GM19395 (cell line): ENCODE results near the gene ZNF608.

Source experiments
- ATAC-seq: cut with Tn5 transposase; IDR thresholded peaks from one replicate; pipeline ENCODE4 v1.9.1; 2021; ENCODE audit warnings: mild to moderate bottlenecking, moderate library complexity; ENCODE audit not compliant: unreplicated experiment

Gene ZNF608

DNA sequence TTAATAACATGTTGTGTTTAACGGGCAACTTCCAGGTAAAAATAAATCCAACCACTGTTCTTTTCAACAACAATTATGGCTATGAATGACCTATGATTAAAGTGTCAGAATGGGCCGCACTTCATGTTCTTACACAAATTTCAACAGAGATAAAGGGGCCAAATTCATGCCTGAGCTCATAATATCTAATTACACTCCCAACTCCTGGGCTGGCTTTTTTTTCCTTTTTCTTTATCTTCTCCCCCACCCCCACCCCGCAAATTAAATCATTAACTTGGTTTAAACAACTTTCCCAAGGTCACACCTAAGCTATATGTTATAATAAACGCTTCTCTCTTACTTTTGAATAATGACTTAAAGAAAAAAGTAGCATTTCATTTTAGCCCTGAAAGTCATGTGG is 25.8 kb downstream of the ZNF608 start:
- ATAC-seq = no peak

DNA sequence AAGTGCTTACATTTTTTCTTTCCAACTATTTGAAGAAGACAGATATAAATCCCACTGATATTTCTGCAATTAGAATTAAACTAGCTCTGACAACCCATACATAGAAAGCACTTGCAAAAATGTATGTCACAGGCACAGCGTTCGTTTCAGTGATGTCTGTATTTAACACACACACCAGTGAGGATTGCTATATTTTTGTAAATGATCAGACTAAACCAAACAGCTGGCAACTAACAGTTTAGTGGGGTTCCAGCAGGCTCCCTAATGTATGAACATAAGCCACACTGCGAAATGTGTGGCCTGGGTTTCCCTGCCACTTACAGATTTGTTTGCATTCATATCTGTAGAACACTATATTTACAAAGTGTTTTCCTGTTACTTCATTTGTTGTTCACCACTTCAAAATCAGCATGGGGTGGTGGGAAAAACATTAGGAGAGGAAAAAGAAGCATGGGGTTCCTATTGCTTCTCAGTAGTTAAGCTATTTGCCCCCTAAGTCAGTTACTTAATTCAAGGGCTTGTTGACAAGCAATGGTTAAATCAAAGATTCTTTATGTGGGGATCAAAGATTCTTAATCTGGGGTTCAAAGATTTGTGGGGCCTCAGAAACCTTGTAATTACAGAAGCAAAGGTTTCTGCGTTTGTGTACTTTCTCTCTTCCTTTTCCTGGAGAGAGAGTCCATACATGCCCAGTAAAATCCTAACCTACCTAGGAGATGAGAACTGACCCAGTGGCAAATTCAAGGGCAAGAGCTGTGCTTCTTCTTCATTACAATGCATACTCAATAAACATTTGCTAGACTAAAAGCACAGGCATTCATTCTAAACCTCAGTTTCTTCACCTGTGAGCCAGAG is 27.1 kb downstream of the ZNF608 start:
- no peak for ATAC-seq

DNA sequence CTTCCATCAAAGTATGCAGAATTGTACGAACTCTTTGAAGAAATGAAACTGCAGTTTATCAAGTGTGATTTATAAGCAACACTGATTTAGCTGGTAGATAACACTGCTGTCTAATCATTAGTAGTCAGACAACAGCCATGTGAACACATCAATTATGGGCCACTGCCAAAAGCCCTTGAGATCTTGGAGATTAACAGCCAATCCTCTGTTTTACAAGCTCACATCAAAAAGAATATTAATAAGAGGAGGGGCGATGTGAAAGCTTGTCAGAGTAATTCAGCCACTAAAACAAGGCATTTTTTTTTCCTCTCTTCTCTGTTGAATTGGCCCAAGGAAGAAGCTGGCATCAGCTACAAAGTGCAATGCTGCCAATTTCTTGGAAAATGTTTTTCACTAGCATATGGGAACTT is 28.1 kb downstream of the ZNF608 start:
- ATAC-seq = no peak

DNA sequence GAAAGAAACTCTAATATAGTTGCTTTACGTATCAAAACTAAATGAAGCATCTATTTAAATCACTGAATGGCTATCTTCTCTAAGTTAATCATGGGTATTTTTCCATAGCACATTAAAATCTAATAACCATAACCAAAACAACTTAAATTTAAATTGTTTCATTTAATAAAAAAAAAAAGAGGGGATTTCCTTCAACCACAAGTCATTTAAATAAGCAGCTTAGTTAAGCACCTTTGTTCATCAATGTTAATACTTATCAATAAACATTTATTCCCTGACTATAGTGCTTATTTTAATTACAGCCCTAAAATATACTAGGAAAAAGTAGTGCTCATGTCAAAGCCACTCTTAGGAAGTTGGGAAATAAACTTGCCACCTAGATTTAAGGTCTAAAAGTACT is 30.3 kb downstream of the ZNF608 start:
- no peak for ATAC-seq

DNA sequence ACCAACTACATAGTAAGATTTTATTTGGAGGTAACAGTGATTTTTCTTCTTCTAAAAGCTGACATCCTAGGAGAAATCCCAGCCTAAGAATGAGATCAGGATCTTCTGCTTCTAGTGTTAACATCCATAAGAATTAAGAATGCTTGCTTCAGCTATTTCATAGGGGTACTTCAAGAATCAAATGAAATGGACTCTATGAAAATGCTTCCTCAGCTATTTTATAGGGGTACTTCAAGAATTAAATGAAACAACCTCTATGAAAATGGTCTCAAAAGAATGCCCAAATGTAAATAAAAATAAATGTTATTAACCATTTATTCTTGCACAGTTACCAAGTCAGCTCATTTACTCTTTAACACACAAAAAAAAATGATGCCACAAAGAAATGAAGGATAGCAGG is 31.5 kb downstream of the ZNF608 start:
- no peak for ATAC-seq

DNA sequence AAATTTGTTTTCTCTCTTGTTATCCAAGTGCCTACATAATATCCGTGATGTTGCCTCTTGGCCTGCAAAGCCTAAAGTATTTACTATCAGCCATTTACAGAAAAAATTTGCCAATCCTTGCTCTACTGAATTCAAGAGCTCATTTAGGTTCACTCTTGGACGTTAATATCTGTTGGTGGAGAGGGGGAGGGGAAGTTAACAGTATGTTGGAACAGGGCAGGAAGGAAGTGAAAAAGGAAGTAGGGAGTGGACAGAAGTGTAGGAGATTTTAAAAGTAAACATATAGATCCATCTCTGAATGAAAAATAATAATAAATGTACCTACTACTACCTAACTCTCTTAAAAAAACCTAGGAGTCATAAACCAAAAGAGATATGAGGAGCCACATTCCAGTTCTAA is 32.8 kb downstream of the ZNF608 start:
- no peak for ATAC-seq

DNA sequence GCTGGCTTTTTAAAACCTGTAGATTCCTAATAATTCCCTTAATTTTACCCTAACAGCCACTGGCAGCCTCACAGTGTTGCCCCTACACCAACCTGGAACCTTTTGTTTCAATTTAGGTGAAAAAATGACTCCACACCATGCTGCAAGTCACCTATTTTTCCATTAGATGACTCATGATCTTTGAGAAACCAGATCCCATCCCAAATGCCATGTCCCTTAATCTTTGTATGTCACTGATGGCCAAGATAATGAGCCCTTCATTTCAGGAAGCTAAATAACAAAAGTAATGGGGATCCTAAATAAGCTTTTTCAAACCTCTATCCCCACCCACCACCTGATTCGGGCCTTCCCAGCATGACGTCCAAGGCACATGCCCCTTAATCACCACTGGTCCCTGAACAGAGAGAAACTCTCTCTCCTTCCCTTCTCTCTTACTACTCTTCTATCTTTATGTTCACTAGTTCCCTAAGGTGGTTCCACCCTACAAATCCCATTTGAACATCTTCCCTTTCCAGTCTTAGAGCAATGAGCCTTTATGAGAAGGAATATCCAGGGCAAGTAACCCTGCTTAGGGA is 33.6 kb downstream of the ZNF608 start:
- no peak for ATAC-seq

DNA sequence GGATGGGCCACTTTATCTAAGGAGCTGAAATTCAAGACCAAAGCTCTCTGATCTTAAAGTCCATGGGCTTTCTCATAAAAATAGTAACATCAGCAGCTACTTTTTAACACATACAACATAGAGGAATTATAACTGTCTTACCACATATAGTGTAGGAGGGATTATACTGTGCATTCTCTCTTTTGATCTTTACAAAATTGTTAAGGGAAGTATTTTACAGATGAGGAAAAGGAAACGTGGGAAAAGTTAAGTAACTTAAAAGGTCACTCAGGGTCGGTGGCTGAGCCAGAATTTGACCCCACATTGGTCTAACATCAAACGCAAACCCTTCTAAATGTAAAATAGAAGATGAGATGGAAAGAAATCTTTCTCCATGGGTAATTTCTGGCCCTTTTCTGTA is 38.4 kb downstream of the ZNF608 start:
- ATAC-seq = no peak

DNA sequence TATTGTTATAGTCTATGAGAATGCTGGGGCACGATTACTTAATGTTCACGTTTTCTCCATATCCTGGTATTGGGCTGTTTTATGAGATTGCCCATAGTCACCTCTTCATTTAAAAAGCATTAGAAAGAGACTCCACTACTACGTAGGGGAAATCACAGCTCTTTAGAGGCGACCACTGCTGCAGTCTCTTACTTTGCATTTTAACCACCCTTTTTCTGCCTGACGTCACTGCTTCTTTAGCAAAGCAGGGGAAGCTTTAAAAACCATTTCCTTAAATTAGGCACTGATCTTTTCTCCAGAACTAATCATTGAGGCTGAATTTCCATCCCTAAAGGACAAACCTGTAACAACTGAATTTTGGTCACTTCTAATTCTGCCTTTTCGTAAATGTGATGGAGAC is 38.9 kb downstream of the ZNF608 start:
- no peak for ATAC-seq

DNA sequence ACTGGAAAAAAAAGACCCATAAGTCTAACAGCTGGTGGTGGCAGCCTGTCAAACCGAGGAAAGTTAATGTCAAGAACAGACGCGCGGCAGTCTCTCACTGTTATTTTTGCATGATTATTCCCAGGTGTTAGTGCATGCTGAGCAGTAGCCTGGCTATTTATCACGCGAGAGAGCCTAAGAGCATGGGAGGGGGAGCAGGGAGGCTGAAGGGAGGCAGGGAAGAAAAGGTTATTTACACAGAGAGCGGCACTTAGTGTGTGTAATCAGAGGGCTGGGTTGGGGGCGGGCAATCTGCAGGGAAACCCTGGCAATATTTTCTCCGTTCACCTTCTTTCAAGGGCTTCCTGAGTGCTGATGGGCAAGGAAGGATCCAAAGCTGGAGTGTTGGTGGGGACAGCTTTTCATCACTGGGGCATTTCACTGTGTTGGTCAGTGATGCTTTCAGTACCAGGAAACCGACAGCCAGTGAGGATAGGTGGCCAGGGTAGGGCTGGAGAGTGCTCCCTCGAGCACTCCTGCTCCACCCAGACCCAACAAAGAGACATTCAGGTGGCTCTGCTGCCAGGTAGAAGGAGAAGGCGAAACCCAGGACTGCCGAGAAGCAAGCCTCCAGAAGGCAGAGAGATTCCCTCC is 39.6 kb downstream of the ZNF608 start:
- no peak for ATAC-seq

DNA sequence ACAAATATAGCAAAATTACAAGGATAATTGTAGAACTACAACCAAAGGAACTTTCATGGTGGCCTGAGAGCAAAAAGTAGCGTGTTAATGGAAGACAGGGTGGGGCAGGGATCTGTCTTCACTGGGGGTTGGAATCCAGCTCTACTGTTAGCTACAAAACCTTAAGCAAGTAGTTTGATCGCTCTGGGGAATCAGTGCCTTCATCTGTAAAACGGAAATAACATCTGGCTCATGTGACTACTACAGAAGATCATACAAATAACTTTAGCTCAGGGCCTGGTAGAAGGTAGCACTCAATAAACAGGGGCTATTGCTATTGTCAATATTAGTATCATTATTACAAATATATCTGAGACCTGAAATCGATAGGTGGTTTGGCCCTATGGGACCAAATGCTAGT is 40.4 kb downstream of the ZNF608 start:
- ATAC-seq = no peak

DNA sequence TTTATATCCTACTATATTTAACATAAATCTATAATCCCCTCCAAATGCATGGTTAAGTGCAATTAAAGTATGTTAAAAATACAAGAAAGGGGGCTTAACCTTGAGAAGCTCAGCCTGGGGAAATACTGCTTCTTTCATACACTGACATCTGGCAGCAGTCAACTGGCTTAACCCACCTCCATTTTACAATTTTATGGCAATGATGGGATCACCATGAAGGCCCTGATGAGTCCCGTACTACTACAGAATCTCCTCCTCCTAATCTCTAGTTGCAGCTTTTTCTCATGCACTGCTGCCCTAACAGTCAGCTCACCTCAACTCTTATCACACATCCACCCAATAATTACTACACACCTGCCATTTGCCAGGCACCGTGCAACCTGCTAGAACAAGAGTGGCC is 40.9 kb downstream of the ZNF608 start:
- no peak for ATAC-seq

DNA sequence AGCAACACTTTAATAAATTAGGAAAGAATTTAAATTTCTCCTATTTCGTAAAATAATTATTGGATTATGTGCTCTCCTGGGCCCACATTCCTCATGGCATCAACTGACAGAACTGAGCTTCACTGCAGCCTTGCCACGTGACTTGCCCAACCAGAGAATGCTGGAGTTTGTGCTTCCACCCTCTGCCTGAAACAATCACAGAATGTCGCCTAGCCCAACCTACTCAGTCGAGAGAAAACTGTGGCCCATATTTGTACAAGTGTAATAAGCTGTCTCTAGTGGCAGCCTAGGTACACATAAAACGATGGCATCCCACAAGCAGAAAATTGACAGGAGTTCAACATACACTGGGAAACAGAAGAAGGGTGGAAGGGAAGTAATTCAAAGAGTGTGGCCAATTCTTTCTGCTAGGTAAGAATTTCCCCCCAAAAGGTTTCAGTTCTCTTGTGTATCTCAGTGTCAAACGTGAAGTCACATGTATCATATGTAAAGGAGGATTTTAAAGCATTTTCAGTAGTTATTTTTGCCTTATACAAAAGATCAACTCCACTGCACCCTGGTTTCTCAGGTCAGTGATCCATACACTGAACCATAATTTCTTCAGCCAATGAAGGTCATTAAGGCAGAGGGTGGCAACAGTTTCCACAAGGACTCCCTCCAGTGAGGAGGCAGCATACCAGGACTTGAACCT is 41.7 kb downstream of the ZNF608 start:
- peak; percentile 73 for ATAC-seq

DNA sequence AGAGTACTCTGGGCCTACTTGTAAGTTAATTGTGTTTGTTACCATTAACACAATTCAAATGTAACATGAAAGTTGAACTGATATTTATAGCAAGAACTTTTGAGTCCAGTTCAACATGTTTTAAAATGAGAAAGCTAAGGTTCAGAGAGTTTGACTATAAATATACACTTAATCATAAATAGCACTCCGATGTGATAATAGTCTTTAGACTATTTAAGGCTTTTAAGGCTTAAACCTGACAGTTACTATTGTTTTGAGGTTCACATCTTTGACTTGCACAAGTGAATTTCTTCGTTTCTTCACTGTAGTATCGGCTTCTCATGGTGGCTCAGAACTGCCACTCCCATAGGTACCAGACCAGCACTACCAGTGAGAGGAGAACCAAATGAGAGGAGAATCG is 42.4 kb downstream of the ZNF608 start:
- no peak for ATAC-seq

DNA sequence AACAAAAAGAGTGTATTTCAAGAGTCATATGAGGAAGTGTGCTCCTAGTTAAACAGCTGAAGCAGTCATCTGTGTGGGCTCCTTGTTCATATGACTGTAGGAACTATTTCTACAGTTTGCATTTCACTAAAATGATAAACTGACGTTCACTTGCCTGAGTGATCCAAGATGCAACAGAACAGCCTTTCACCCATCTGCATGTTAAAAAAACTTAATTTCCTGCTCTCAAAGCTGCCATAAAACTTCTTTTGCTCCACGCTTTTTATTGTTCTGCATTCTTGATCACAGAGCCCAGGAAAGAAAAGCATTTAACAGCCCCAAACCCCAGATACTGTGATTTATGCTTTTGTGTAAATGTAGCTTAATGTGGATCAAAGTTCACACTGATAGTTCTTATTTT is 43.9 kb downstream of the ZNF608 start:
- peak; percentile 38 for ATAC-seq

DNA sequence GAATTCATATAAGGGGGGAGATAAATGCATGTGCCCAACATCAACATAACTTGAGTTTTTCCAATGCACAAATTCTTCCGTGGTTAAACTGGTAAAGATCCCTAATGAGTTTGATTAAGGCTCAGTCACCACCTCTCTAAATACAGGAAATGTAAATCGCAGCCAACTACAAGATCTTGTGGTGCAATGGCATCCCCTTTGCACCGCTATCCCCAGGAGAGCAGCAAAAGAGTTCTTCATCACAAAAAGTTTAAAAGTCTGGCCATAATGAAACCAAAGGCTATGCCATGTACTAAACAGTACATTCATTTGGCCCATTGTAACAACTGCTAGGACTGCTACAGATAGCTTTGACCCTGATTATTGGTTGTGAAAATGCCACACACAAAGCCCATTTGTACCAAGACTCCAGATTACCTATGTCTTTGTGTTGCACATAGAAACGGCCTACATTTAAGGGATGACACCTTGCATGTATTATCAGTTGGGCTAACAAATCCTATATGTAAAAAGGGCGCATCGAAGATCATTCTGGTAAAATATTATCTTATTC is 44.5 kb downstream of the ZNF608 start:
- ATAC-seq = no peak

DNA sequence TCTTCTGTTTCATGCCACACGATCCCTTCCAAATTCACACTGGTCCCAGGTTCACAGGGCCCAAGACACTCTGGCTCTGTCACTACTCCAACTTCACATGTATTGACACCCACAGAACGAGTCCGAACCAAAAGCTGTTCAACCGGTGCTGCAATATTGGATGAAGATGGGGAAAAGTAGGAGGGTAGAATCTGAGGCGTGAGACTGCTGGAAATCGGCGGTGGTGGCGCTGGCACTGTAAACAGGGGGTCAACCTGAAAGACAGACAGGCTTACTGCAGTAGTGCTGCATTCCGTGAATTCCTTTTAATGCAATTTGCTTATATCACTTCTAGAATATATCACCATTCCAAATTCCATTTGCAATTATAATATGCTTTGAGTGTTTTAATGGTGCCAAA is 45.4 kb downstream of the ZNF608 start:
- no peak for ATAC-seq

DNA sequence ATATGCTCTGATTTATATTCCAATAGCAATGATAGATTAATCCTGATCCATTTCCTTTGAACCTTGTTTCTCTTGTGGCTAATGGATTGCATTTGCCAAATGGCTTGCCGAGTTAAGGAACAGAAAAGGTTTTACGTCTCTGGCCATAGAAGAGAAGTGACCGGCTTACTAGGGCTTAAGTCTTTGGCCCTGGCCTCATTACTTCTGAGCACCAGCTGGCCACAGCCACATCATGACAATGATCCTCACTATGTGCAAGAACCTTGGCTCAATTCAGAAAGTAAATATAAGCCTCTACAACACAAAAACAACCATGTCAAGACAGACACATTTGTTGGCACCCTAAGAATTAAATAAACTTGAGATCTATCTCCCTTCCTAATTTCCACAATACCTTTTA is 46.1 kb downstream of the ZNF608 start:
- ATAC-seq = no peak

DNA sequence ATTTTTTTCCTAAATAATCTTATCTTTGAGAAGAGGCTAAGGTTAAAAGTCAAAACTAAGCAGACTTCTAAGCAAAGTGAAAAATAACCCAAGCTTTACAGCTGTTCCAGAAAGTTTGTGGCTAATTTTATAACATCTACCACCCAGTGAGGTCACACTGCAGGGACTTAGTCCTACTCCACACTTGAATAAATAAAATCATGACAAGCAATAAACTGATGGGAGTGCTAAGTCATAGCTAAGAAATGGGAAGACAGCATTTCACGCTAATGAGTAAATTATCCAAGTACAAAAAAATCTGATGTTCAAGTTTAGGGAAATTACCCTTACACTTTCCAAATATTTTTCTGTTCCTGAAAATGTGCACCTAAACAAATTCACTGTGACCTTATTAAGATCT is 47.7 kb downstream of the ZNF608 start:
- ATAC-seq = no peak

DNA sequence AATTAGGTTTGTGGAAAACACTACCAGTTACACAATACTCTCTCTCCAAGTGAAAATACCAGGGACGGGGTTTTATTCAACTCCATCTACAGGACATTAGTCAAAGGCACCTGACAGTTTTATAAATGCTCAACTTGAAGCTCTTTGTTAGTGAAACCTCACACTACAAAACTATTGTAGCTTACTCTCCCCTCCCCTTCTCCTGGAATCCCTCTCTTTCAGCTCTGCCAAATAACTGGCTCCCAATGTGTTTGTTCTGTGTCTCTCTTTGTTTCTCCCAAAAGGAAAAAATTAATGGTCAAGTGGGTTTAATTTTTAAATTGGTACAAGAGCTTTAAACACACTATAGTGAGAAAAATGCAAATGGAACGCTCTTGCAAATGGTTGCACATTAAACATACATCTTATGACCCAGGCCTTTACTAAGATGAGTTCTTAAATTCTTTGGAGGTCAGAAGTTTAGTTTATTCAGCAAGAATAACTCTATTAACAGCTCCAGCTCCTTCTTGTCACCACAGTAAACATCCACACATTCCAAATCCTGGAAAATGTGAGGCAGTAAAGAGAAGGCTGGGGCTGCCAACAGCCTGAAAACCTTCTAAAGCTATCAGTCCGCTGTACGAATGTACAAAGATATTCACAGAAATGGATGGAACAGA is 48.4 kb downstream of the ZNF608 start:
- no peak for ATAC-seq

DNA sequence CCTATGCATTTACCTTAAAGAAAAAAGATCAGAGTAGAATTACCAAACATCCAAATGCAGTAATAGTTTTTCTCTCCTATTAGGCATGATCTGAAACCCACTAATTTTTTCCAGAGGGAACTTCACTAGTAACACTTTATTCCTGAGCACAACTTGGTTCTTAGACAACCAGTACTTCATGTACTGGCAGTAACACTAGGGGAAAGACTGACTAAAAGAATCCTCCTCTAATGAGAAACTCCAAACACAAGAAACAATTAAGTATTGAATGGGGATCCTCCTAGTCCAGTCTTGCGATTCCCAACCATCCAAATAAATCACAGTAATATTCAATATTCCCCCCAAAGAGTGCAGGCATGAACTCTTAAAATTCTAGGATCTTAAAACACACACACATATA is 48.9 kb downstream of the ZNF608 start:
- ATAC-seq = no peak
